Stomach (tissue), 4 donors: ENCODE data around the gene CSAD.

Experiments used
- EP300 ChIP-seq: sonication (generic); formaldehyde crosslinking; IDR thresholded peaks from one replicate; pipeline ENCODE4 v1.6.1; 2017; ENCODE audit warnings: antibody characterized with exemption
- POLR2A ChIP-seq, 4 donors: fragments of 450-650 bp; IDR thresholded peaks; one replicate each; pipeline ENCODE4 v1.6.1; 2016; ENCODE audit warnings: antibody characterized with exemption in 4 of 4, control low read depth in 2 of 4, mild to moderate bottlenecking in 1 of 4, moderate library complexity in 1 of 4
- POLR2AphosphoS5 ChIP-seq, 3 donors: sonication (generic); formaldehyde crosslinking; IDR thresholded peaks; one replicate each; pipeline ENCODE4 v1.6.1; 2016; ENCODE audit warnings: antibody characterized with exemption in 3 of 3
- TF ChIP-seq, protein P1 (sequence below), 7 experiments: fragments of 450-650 bp in 4 of 7; fragments of 200-600 bp in 3 of 7; sonication (generic) in 3 of 7; IDR thresholded peaks; one replicate each; pipeline ENCODE4 v1.5.1; 2016 to 2019; ENCODE audit warnings: antibody characterized with exemption in 7 of 7, control low read depth in 2 of 7, mild to moderate bottlenecking in 1 of 7

DNA sequence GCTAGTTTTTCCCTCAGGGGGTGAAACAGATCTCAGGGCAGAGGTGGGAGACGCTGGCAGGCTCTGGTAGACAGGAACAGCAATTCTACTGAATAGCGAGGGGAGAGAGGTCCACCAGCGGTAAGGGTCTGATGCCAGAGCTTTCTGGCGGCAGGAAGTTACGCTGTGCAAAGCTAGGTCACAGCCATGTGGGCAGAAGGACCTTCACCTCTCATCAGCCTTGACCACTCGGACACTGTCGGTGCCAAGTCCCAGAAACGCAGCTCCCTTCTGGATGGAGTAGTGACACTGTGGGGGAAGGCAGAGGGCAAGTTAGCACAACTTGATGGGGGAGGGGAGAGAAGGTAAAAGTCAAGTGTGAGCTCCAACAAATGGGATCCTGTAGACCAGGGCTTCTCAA, 10.5 kb downstream of the CSAD start:
- TF ChIP-seq, protein P1, sequence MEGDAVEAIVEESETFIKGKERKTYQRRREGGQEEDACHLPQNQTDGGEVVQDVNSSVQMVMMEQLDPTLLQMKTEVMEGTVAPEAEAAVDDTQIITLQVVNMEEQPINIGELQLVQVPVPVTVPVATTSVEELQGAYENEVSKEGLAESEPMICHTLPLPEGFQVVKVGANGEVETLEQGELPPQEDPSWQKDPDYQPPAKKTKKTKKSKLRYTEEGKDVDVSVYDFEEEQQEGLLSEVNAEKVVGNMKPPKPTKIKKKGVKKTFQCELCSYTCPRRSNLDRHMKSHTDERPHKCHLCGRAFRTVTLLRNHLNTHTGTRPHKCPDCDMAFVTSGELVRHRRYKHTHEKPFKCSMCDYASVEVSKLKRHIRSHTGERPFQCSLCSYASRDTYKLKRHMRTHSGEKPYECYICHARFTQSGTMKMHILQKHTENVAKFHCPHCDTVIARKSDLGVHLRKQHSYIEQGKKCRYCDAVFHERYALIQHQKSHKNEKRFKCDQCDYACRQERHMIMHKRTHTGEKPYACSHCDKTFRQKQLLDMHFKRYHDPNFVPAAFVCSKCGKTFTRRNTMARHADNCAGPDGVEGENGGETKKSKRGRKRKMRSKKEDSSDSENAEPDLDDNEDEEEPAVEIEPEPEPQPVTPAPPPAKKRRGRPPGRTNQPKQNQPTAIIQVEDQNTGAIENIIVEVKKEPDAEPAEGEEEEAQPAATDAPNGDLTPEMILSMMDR (IDR thresholded peaks at IDR 0.05): no peak
- TF ChIP-seq POLR2A (IDR thresholded peaks at IDR 0.05) (no peak), EP300 (no peak), POLR2AphosphoS5 (IDR thresholded peaks at IDR 0.05) (no peak)
